Neural progenitor cell (in vitro differentiated cells): ENCODE results near the gene RAB29. TPM values are rescaled to one million over a fixed set of nuclear protein-coding genes. Genes with fewer than 3 reads are reported as not detected.
A peak's percentile ranks its signal among the peaks of the same experiment; 100 is the strongest.

Source experiments
- DNase-seq: peaks from one replicate; pipeline ENCODE4 v3.0.0-alpha.2; 2016; ENCODE audit warnings: low spot score
- H2AFZ ChIP-seq: fragments of 200-600 bp; sonication (generic); replicated peaks from 2 replicates; pipeline ENCODE4 v1.6.1; 2016; ENCODE audit warnings: antibody characterized with exemption
- H3F3A ChIP-seq: fragments of 200-600 bp; sonication (generic); 2 replicates; pipeline ENCODE4 v1.6.1; 2016; ENCODE audit warnings: antibody characterized with exemption, low read depth
- H3K27ac ChIP-seq: fragments of 200-600 bp; sonication (generic); 2 replicates; pipeline ENCODE4 v1.5.1; 2016; ENCODE audit warnings: mild to moderate bottlenecking
- H3K27me3 ChIP-seq: fragments of 200-600 bp; sonication (generic); 2 replicates; pipeline ENCODE4 v1.6.1; 2016; ENCODE audit warnings: mild to moderate bottlenecking, moderate library complexity
- H3K36me3 ChIP-seq: fragments of 200-600 bp; sonication (generic); 2 replicates; pipeline ENCODE4 v1.5.1; 2016
- H3K4me1 ChIP-seq: fragments of 200-600 bp; sonication (generic); 2 replicates; pipeline ENCODE4 v1.6.1; 2016; ENCODE audit warnings: mixed run types
- H3K4me2 ChIP-seq: fragments of 200-600 bp; sonication (generic); 2 replicates; pipeline ENCODE4 v1.6.1; 2016
- H3K4me3 ChIP-seq: fragments of 200-600 bp; sonication (generic); 2 replicates; pipeline ENCODE4 v1.5.1; 2016
- H3K79me2 ChIP-seq: fragments of 200-600 bp; sonication (generic); 2 replicates; pipeline ENCODE4 v1.6.1; 2016; ENCODE audit warnings: low read depth
- H3K9ac ChIP-seq: fragments of 200-600 bp; sonication (generic); 2 replicates; pipeline ENCODE4 v1.6.1; 2016
- H3K9me3 ChIP-seq: fragments of 200-600 bp; sonication (generic); 2 replicates; pipeline ENCODE4 v1.5.1; 2016; ENCODE audit warnings: low read depth
- H4K20me1 ChIP-seq: fragments of 200-600 bp; sonication (generic); 2 replicates; pipeline ENCODE4 v1.6.1; 2016; ENCODE audit warnings: low read depth
- H3K27ac Mint-ChIP-seq: 3 replicates; pipeline ENCODE4 v1.8.0; 2021; ENCODE audit warnings: mixed read lengths
- H3K27me3 Mint-ChIP-seq: 2 replicates; pipeline ENCODE4 v1.8.0; 2022; ENCODE audit warnings: low read depth, mild to moderate bottlenecking, inconsistent platforms, moderate library complexity, mixed read lengths; ENCODE audit not compliant: insufficient read depth
- H3K36me3 Mint-ChIP-seq: 3 replicates; pipeline ENCODE4 v1.8.0; 2021; ENCODE audit warnings: mixed read lengths
- H3K4me1 Mint-ChIP-seq: 3 replicates; pipeline ENCODE4 v1.8.0; 2021; ENCODE audit warnings: mixed read lengths
- H3K4me3 Mint-ChIP-seq: 3 replicates; pipeline ENCODE4 v1.8.0; 2021; ENCODE audit warnings: mild to moderate bottlenecking, moderate library complexity, mixed read lengths
- H3K9me3 Mint-ChIP-seq: 3 replicates; pipeline ENCODE4 v1.8.0; 2020; ENCODE audit warnings: mixed read lengths
- EZH2 ChIP-seq: fragments of 200-600 bp; sonication (generic); IDR thresholded peaks from 2 replicates; pipeline ENCODE4 v1.6.1; 2017; ENCODE audit warnings: antibody characterized with exemption, mild to moderate bottlenecking, moderate library complexity
- EZH2phosphoT487 ChIP-seq: fragments of 200-600 bp; sonication (generic); IDR thresholded peaks from 2 replicates; pipeline ENCODE4 v1.6.1; 2017; ENCODE audit warnings: antibody characterized with exemption
- total RNA-seq: library from RNA; depleted of rRNA; stranded (reverse); fragments of >200 nt; gene quantifications from 2 replicates; pipeline ENCODE4 v1.2.3, GENCODE V29; 2015; ENCODE audit warnings: low replicate concordance
- TF ChIP-seq, protein P1 (sequence below): fragments of 200-600 bp; sonication (generic); IDR thresholded peaks from 2 replicates; pipeline ENCODE4 v1.5.1; 2017; ENCODE audit warnings: antibody characterized with exemption, mild to moderate bottlenecking

RAB29 gene
- total RNA-seq, 1 donor from 2014 or later, result 3.8 TPM

DNA sequence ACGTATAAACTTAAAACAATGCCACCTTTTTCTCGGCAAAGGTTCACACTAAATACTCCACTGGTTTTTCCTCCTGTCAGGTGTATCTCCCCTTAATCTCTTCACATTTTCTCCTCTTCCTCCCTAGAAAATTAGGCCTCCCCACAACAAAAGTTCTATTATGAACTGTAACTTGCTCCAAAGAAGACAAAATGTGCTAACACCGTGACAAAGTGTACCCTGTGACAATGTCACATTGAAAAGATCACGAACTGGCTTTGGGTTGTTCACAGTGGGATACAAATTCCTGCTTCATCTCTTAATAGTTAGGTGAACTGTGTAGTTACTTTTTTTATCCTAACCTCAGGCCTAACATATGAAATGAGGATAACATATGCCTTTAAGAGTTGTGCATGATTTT lies 31.3 kb downstream of the RAB29 start:
- Histone ChIP-seq H3K9ac (no peak overlapping the region), H3K4me1 (peaks cover 45% of the 10 kb centered on the region), H3F3A (peaks cover 71% of the 10 kb centered on the region), H3K27ac (peak overlapping the region; percentile 32), H3K4me2 (peak overlapping the region; percentile 40), H4K20me1 (peaks cover 98% of the 10 kb centered on the region), H3K9me3 (no peaks in the 10 kb centered on the region), H3K36me3 (peaks cover 7% of the 10 kb centered on the region), H2AFZ (no peak overlapping the region), H3K4me3 (peak overlapping the region; percentile 13), H3K27me3 (no peaks in the 10 kb centered on the region), H3K79me2 (peaks cover 100% of the 10 kb centered on the region)
- Mint-ChIP-seq H3K27me3 (peaks cover 2% of the 10 kb centered on the region), H3K4me1 (peaks cover 32% of the 10 kb centered on the region), H3K36me3 (peaks cover 43% of the 10 kb centered on the region), H3K9me3 (peaks cover 2% of the 10 kb centered on the region), H3K27ac (no peak overlapping the region), H3K4me3 (no peak overlapping the region)
- DNase-seq, result peak; percentile 11
- no peak for TF ChIP-seq EZH2
- TF ChIP-seq, protein P1, sequence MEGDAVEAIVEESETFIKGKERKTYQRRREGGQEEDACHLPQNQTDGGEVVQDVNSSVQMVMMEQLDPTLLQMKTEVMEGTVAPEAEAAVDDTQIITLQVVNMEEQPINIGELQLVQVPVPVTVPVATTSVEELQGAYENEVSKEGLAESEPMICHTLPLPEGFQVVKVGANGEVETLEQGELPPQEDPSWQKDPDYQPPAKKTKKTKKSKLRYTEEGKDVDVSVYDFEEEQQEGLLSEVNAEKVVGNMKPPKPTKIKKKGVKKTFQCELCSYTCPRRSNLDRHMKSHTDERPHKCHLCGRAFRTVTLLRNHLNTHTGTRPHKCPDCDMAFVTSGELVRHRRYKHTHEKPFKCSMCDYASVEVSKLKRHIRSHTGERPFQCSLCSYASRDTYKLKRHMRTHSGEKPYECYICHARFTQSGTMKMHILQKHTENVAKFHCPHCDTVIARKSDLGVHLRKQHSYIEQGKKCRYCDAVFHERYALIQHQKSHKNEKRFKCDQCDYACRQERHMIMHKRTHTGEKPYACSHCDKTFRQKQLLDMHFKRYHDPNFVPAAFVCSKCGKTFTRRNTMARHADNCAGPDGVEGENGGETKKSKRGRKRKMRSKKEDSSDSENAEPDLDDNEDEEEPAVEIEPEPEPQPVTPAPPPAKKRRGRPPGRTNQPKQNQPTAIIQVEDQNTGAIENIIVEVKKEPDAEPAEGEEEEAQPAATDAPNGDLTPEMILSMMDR, result no peak
- TF ChIP-seq EZH2phosphoT487, result no peak

DNA sequence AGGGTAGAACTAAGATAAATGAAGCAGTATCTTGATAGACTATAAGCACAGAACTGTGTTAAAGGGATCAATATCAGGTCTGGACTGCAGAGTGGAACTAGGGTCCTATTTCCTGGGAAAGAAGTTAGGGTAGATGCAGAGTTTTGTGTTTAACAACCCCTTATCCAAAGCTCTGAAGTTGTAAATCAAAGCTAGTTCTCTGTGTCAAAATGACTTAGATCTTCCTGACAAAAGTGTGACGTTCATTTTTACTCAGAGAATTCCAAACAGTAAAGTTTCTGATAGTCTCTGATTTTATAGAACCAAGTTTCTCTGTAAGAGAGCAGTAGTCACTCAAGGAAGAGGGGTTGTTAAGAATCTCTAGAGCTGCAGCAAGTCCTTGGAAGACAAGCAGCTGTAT lies 33.6 kb downstream of the RAB29 start:
- Histone ChIP-seq H3K4me2 (no peak overlapping the region), H3K27ac (no peak overlapping the region), H3K79me2 (peaks cover 100% of the 10 kb centered on the region), H3K36me3 (peaks cover 2% of the 10 kb centered on the region), H3K27me3 (no peaks in the 10 kb centered on the region), H3K4me3 (no peak overlapping the region), H3K4me1 (peaks cover 31% of the 10 kb centered on the region), H3K9ac (no peak overlapping the region), H4K20me1 (peaks cover 98% of the 10 kb centered on the region), H3K9me3 (no peaks in the 10 kb centered on the region), H3F3A (peaks cover 71% of the 10 kb centered on the region), H2AFZ (no peak overlapping the region)
- H3K4me3 Mint-ChIP-seq, result no peak overlapping the region
- peaks cover 44% of the 10 kb centered on the region for H3K36me3 Mint-ChIP-seq
- no peaks in the 10 kb centered on the region for H3K27me3 Mint-ChIP-seq
- no peak for DNase-seq
- no peak for TF ChIP-seq EZH2phosphoT487
- TF ChIP-seq EZH2, result no peak
- TF ChIP-seq, protein P1, result no peak
- H3K9me3 Mint-ChIP-seq, result peaks cover 2% of the 10 kb centered on the region
- H3K27ac Mint-ChIP-seq, result no peak overlapping the region
- H3K4me1 Mint-ChIP-seq, result peaks cover 16% of the 10 kb centered on the region

DNA sequence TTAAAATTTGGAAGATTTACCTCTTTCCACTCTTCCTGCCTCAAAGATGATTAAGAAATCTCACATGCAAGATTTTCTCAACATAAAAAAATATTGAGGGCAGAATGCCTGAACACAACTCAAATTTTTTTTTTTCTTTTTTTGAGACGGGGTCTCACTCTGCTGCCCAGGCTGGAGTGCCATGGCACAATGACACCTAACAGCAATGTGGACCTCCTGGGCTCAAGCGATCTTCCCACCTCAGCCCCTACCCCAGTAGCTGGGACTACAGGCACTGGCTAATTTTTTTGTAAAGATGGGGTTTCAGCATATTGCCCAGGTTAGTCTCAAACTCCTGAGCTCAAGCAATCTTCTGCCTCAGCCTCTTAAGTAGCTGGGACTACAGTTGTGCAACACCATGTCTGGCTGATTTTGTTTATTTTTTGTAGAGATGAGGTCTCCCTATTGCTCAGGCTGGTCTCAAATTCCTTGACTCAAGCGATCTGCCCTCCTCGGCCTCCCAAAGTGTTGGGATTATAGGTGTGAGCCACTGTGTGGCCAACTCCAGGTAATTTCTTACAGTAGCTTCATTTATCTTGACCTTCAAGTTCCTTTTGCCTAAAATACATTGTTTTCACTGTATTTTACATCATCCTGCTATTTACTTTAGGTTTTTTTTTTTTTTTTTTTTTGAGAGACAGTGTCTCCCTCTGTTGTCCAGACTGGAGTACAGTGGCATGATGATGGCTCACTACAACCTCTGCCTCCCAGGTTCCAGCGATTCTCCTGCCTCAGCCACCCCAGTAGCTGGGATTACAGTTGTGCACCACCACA lies 35.7 kb downstream of the RAB29 start:
- peaks cover 6% of the 10 kb centered on the region for H3K36me3 ChIP-seq
- peaks cover 100% of the 10 kb centered on the region for H3K79me2 ChIP-seq
- H4K20me1 ChIP-seq, result peaks cover 98% of the 10 kb centered on the region
- H3K9ac ChIP-seq, result no peak overlapping the region
- peaks cover 13% of the 10 kb centered on the region for H3K4me1 ChIP-seq
- H2AFZ ChIP-seq, result no peak overlapping the region
- H3K4me3 Mint-ChIP-seq, result no peak overlapping the region
- H3K27me3 ChIP-seq, result no peaks in the 10 kb centered on the region
- H3F3A ChIP-seq, result peaks cover 72% of the 10 kb centered on the region
- peaks cover 2% of the 10 kb centered on the region for H3K9me3 Mint-ChIP-seq
- H3K36me3 Mint-ChIP-seq, result peaks cover 44% of the 10 kb centered on the region
- H3K27me3 Mint-ChIP-seq, result no peaks in the 10 kb centered on the region
- H3K4me2 ChIP-seq, result no peak overlapping the region
- no peaks in the 10 kb centered on the region for H3K9me3 ChIP-seq
- TF ChIP-seq EZH2, result no peak
- TF ChIP-seq, protein P1, result peak; percentile 5
- H3K4me1 Mint-ChIP-seq, result peaks cover 7% of the 10 kb centered on the region
- no peak overlapping the region for H3K27ac ChIP-seq
- no peak overlapping the region for H3K4me3 ChIP-seq
- no peak for DNase-seq
- no peak overlapping the region for H3K27ac Mint-ChIP-seq
